ENCODE measurements around the gene AKAP14. TPM values are rescaled to one million over a fixed set of nuclear protein-coding genes. Genes with fewer than 3 reads are reported as not detected.
A peak's percentile ranks its signal among the peaks of the same experiment; 100 is the strongest.

Gene AKAP14
- not detected for polyA plus RNA-seq (ENCODE audit: low read depth in 6 of 6)

DNA sequence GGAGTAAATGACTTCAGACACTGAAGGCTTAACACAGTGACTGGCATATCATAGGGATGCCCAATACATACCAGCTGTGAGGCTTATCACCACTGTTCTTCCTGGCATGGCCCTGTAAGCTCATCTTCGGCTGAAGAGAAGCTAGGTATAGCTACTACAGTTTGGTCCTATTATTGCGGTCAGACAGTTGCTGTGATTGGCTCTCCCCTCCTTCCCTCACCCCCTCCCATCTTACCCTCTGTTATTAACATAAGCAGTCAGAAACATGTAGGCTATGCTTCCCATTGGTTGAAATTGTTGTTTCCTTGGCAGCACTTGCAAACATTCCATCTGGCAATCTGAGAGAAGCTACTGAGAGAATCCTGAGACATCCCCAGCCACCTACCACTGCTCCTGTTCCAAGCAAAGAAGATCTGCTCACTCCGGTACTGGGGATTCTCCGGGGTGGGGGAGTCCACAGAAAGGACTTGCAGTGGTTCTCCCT, at the start of gene AKAP14:
AKAP14 (plus strand) TSS at position 51 of the 484 bp plus-strand sequence. CDS start 7,331 bp downstream, outside the sequence.
- no peak within 1 kb of the TSS for H3K4me3 Mint-ChIP-seq
- DNase-seq = no peak
- no peaks in the 10 kb centered on the region for H3K36me3 Mint-ChIP-seq
- no peak within 1 kb of the TSS for H3K27ac Mint-ChIP-seq
- no peaks in the 10 kb centered on the region for H3K4me1 Mint-ChIP-seq
- ATAC-seq (ENCODE audit: low read depth in 2 of 2) = no peak
- no peaks in the 10 kb centered on the region for H3K27me3 Mint-ChIP-seq
- no peaks in the 10 kb centered on the region for H3K9me3 Mint-ChIP-seq

DNA sequence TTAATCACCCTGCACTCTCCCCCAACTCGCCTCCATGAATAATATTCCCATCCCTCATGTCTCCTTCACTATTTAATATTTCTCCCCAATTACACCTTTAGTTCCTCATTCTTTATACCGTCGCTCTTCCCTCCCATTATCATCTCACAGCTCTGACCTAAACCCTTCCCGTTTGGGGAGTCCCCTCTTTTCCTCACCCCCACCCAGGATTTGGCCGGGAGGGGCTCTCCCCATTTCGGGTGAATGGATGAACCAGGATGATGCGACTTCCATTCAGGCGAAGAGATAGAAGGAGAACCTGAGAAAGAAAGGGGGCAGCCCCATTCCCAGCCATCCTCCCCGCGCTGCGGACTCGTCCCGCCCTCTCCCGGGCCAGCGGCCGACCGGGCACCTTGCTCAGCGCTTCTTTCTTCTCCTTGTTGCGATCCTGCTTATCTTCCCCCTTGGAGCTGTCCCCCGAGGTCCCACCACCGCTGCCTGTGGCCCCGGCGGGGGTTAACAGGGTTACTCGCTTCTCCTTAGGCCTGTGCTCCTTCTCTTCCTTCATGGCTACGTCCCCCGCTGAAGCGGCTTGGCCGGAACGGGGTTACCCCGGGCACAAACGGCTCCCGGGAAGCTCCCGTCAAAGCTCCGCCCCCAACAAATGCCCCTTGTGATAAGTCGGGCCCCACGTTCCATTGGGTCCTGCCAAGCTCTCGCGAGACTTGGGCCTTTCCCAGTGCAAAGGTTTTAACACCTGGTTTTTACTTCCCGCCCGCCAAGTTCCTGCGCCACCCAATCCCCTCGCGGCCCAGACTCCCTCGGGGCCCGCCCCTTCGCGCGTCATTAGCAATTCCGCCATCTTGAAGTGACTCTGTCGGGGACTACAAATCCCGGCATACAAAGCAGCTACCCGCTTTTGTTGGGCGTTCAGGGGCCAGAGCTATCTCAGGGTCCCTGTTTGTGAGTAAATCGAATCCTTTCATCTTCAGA, 43.0 kb upstream of the AKAP14 start, which contains the start of gene UPF3B:
UPF3B (minus strand) TSS at position 582 of the 972 bp plus-strand sequence; CDS start at position 547, 35 bp downstream.
- ATAC-seq (ENCODE audit: low read depth in 2 of 2) (peak; percentile 94 to 95), DNase-seq (peak; percentile 92)
- peaks cover 10 to 14% (median 11%) of the 10 kb centered on the region in 3 donors for H3K4me1 Mint-ChIP-seq
- H3K27ac Mint-ChIP-seq = peak within 1 kb of the TSS; percentile 96 to 100 (median 99)
- peaks cover 0 to 8% of the 10 kb centered on the region in 2 donors for H3K36me3 Mint-ChIP-seq
- H3K9me3 Mint-ChIP-seq = peaks cover 0 to under 1% (median 0%) of the 10 kb centered on the region in 7 donors
- H3K27me3 Mint-ChIP-seq = no peaks in the 10 kb centered on the region
- peak within 1 kb of the TSS; percentile 96 to 100 (median 99) for H3K4me3 Mint-ChIP-seq

DNA sequence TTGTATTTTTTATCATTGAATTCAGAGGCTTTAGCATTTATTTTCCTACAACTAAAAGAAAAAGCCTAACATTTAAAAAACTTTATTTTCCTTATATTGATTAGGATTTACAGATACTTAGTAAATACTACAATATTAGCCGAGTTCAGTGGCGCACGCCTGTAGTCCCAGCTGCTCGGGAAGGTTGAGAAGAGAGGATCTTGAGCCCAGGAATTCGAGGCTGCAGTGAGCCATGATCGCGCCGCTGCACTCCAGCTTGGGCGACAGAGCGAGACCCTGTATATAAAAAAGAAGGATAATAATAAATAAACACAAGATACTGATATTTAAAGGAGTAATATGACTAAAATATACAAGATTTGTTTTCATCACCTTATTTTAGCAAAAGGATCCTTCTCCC, 42.2 kb upstream of the AKAP14 start:
- peak overlapping the region in 5 of 6 donors; percentile 98 to 100 (median 99) for H3K27ac Mint-ChIP-seq
- H3K9me3 Mint-ChIP-seq = peaks cover 0 to 2% (median 0%) of the 10 kb centered on the region in 7 donors
- no peak for ATAC-seq (ENCODE audit: low read depth in 2 of 2)
- H3K36me3 Mint-ChIP-seq = peaks cover 0 to 8% of the 10 kb centered on the region in 2 donors
- H3K27me3 Mint-ChIP-seq = no peaks in the 10 kb centered on the region
- peak overlapping the region in 6 of 8 donors; percentile 98 to 100 (median 99) for H3K4me3 Mint-ChIP-seq
- H3K4me1 Mint-ChIP-seq = peaks cover 10 to 14% (median 11%) of the 10 kb centered on the region in 3 donors
- DNase-seq = no peak

DNA sequence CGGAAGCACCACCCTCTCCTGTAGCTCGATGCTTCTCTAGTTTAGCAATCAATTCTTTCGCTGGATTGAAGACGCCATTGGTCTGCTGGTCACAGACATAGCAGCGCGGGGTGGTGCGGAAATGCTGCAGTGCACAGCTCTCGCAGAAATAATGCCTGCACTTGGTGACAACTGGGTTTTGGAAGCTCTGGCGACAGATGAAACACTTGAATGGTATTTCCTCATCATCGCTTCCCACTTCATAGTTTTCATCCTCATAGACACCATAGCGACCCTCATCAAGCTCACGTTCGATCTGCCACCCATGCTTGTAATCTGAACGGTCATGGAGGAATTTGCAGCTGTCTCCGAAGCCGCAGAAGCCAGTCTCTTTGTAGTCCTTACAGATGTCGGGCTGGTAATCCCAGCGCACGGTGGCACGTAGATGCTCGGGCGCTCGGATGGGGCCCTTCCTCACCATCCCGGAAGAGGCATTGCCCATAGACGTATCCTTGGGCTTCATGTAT, 25.0 kb upstream of the AKAP14 start:
- H3K27me3 Mint-ChIP-seq = no peaks in the 10 kb centered on the region
- peak overlapping the region; percentile 89 to 99 (median 96) for H3K4me3 Mint-ChIP-seq
- peaks cover 5 to 20% (median 15%) of the 10 kb centered on the region in 3 donors for H3K4me1 Mint-ChIP-seq
- DNase-seq = peak; percentile 16
- H3K27ac Mint-ChIP-seq = peak overlapping the region; percentile 96 to 100 (median 98)
- H3K36me3 Mint-ChIP-seq = peaks cover 0 to 4% of the 10 kb centered on the region in 2 donors
- ATAC-seq (ENCODE audit: low read depth in 2 of 2) = peak; percentile 6 to 13
- peaks cover 0 to 3% (median 0%) of the 10 kb centered on the region in 7 donors for H3K9me3 Mint-ChIP-seq

DNA sequence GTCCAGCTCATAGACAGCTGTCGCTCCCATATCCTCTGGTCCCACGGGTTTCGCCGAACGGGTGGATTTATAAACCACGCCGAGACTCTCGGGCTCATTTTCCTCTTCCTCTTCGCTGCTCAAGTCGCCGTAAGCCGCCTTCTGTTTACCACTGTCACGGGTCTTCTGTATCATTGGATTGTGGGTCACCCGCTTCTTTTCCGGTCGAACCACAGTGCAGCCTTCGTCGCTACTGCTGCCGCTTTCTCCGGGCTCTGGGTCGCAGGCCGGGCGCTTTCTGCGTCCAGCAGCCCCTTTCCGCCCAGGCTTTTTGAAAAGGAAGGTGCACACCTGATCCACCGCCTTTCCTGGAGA, 24.5 kb upstream of the AKAP14 start:
- ATAC-seq (ENCODE audit: low read depth in 2 of 2) = peak; percentile 43 to 44
- H3K4me3 Mint-ChIP-seq = peak overlapping the region; percentile 89 to 99 (median 96)
- peaks cover 0 to 3% (median 0%) of the 10 kb centered on the region in 7 donors for H3K9me3 Mint-ChIP-seq
- no peaks in the 10 kb centered on the region for H3K27me3 Mint-ChIP-seq
- H3K27ac Mint-ChIP-seq = peak overlapping the region; percentile 96 to 100 (median 98)
- DNase-seq = peak; percentile 66
- peaks cover 0 to 4% of the 10 kb centered on the region in 2 donors for H3K36me3 Mint-ChIP-seq
- peaks cover 5 to 20% (median 15%) of the 10 kb centered on the region in 3 donors for H3K4me1 Mint-ChIP-seq

DNA sequence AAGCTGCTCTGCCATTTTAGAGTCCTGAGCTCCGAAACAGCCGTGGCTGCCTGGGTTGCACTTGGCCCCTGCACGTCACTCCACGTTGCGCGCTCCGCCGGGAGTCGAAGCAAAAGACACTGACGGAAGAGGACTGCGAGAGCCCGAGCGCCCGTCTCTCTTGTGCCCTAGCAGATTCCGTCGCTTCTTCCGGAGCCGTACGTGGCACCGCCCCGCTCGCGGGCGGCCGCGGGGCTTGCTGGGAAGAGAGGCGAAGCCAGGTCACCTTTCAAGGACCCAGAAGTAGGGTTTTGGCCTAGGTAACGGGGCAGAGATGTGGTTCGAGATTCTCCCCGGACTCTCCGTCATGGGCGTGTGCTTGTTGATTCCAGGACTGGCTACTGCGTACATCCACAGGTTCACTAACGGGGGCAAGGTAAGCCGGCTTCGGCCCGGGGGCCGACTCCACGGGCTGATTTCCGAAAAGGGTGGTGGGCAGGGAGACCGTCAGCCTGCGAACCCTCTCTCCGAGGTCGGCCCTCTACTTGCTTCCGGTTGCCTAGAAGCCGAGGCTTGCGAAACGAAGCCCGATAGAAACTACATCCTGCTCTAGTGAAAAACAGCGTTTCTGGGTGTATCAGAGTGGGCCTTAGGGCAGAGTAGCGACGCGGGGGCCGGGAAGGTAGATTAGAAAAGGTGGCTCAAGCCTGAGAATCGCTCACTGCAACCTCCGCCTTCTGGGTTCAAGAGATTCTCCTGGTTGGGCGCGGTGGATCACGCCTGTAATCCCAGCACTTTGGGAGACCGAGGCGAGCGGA, 23.9 kb upstream of the AKAP14 start, which contains the start of the genes NDUFA1 and RNF113A:
NDUFA1 (plus strand) TSS at position 234 of the 797 bp plus-strand sequence; CDS start at position 314, 80 bp downstream.
RNF113A (minus strand) TSS at position 135 of the 797 bp plus-strand sequence; CDS start at position 15, 120 bp downstream.
- H3K4me3 Mint-ChIP-seq = peak within 1 kb of the TSS; percentile 89 to 99 (median 96)
- peak within 1 kb of the TSS; percentile 96 to 100 (median 98) for H3K27ac Mint-ChIP-seq
- peak; percentile 86 for DNase-seq
- H3K27me3 Mint-ChIP-seq = no peaks in the 10 kb centered on the region
- H3K36me3 Mint-ChIP-seq = peaks cover 0 to 4% of the 10 kb centered on the region in 2 donors
- ATAC-seq (ENCODE audit: low read depth in 2 of 2) = peak; percentile 87 to 89
- peaks cover 5 to 20% (median 15%) of the 10 kb centered on the region in 3 donors for H3K4me1 Mint-ChIP-seq
- H3K9me3 Mint-ChIP-seq = peaks cover 0 to 3% (median 0%) of the 10 kb centered on the region in 7 donors

DNA sequence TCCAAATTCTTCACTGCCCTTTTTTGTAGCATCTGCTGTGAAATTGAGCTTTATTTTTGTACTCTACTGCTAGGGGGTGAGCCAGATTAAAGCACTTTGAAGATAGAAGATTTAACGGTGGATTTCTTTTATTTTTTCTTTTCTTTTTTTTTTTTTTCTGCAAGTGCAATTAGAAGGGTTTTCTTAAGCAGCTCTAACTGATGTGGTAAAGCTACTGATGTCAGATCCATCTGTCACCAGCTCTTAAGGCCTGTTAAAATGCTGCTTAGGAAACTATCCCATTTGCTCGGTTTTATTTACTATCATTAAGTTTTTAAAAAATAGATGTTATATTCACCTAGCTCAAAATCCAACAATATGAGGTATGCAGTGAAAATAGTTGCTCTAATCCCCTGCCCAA, 17.0 kb upstream of the AKAP14 start:
- no peak for ATAC-seq (ENCODE audit: low read depth in 2 of 2)
- Mint-ChIP-seq H3K27me3 (no peaks in the 10 kb centered on the region), H3K4me3 (no peak overlapping the region), H3K27ac (peak overlapping the region in 1 of 6 donors; percentile 44), H3K9me3 (no peaks in the 10 kb centered on the region), H3K36me3 (no peaks in the 10 kb centered on the region), H3K4me1 (peaks cover 0 to 12% (median 0%) of the 10 kb centered on the region in 3 donors)
- DNase-seq = no peak

DNA sequence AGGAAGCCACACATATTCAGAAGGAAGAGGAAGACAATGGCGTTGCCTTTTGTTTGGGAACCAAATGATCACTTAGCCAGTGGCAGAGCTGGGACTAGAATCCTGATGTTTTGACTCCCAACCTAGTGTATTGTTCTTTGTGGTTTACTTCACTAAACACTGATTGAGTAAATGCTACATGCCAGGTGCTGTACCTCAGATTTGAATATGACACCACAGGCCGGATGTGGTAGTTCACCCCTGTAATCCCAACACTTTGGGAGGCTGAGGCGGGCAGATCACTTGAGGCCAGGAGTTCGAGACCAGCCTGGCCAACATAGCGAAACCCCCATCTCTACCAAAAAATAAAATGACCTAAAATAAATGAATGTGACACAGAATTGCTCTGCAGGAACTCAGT, 15.6 kb upstream of the AKAP14 start:
- Mint-ChIP-seq H3K4me1 (peaks cover 0 to 12% (median 0%) of the 10 kb centered on the region in 3 donors), H3K36me3 (no peaks in the 10 kb centered on the region), H3K27ac (peak overlapping the region in 1 of 6 donors; percentile 72), H3K4me3 (peak overlapping the region in 1 of 8 donors; percentile 80), H3K9me3 (no peaks in the 10 kb centered on the region), H3K27me3 (no peaks in the 10 kb centered on the region)
- peak in 1 of 2 donors; percentile 28 for ATAC-seq (ENCODE audit: low read depth in 2 of 2)
- no peak for DNase-seq

DNA sequence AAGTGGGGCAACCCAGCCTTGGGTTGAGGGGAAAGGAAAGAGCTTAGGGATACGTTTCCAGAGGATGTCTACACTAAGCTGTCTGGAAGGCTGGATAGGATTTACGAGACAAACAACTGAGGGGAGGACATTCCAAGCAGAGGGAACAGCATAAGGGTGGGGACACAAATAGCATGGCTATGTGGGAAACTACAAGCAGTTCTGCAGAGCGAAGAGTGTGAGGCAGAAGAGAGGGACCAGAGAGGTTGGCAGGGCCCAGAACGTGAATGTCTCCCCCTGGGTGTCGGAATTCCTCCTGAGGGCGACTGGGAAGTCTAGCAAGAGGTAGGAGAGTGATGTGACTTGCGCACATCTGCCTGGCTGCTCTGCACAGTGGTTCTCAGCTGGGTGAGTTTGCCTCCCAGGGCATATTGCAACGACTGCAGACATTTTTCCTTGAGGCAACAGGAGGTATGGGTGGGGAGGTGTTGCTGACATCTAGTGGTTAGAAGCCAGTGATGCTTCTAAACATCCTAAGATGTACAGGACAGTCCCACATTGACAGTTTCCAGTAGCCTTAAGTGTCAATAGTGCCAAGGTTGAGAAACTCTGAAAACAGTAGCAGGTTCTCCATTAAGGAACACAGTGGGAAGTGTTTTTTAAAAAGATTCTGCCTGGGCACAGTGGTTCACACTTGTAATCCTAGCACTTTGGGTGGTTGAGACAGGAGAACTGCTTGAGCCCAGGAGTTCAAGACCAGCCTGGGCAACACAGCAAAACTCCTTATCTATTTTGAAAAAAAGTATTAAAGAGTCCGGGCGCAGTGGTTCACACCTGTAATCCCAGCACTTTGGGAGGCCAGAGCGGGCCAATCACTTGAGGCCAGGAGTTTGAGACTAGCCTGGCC, 14.9 kb upstream of the AKAP14 start:
- DNase-seq (peak; percentile 20), ATAC-seq (ENCODE audit: low read depth in 2 of 2) (peak; percentile 81 to 83)
- no peaks in the 10 kb centered on the region for H3K27me3 Mint-ChIP-seq
- no peaks in the 10 kb centered on the region for H3K9me3 Mint-ChIP-seq
- peaks cover 0 to 12% (median 0%) of the 10 kb centered on the region in 3 donors for H3K4me1 Mint-ChIP-seq
- peak overlapping the region in 3 of 8 donors; percentile 19 to 80 (median 36) for H3K4me3 Mint-ChIP-seq
- H3K36me3 Mint-ChIP-seq = no peaks in the 10 kb centered on the region
- H3K27ac Mint-ChIP-seq = peak overlapping the region in 2 of 6 donors; percentile 75 to 82

DNA sequence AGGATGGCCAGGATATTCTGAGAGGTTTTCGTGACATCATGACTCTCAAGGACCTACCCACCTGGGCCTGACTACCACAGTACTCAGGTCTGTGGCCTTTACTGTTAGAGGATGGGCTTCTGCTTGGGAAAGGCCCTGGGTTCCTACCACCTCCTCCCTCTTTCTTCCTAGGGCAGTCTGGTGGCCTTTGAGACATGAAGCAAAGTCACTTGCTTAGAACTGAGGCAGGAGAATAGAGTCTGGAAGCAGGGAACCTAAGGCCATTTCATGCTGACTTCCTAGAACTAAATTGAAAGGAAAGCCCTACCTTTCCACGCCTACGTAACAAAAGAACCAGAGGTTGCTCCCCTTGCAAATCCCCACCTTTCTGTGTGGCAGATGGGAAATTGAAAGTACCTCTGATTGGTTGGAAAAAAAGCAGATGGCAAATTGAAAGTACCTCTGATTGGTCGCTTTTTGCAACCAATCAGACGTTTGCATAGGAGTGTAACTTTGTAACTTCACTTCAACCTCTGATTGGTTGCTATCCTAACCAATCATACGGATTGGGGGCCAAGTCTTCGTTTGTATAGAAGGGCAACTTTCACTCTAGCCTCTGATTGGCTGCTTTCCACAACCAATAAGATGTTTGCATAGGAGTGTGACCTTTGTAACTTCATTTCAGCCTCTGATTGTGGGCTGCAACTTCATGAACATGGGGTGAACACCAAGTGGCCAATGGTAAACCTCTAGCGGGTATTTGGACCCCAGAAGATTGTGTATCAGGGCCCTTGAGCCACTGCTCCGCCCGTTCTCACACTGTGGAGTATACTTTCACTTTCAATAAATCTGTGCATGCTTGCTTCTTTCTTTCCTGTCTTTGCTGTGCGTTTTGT, 9.9 kb upstream of the AKAP14 start:
- H3K36me3 Mint-ChIP-seq = no peaks in the 10 kb centered on the region
- peak overlapping the region in 1 of 8 donors; percentile 51 for H3K4me3 Mint-ChIP-seq
- DNase-seq = no peak

More for the DNA sequence above, 9.9 kb upstream of the AKAP14 start:
- Mint-ChIP-seq H3K27ac (no peak overlapping the region), H3K4me1 (peaks cover 6 to 14% (median 6%) of the 10 kb centered on the region in 3 donors), H3K27me3 (no peaks in the 10 kb centered on the region), H3K9me3 (no peaks in the 10 kb centered on the region)
- ATAC-seq (ENCODE audit: low read depth in 2 of 2) = no peak

Measured in naive B cell (primary cell).